CD4-positive, alpha-beta T cell treated with Interleukin-10 for 1 hour (primary cell): ENCODE data around the gene DDAH1.

ENCODE experiments used
- DNase-seq: peaks from one replicate; pipeline ENCODE4 v3.0.0-alpha.2; 2020

The DDAH1 gene

GRCh38 chr1:85295654-85296053, 169.3 kb downstream of the DDAH1 start:
- no peak for DNase-seq

- no peak for DNase-seq
Measured at GRCh38 chr1:85295006-85295431, 169.9 kb downstream of the DDAH1 start.

- DNase-seq, result no peak
Measured at GRCh38 chr1:85290826-85291225, 174.1 kb downstream of the DDAH1 start.

GRCh38 chr1:85289848-85290335, 175.1 kb downstream of the DDAH1 start:
- no peak for DNase-seq

GRCh38 chr1:85289207-85289847, 175.6 kb downstream of the DDAH1 start:
- DNase-seq, result no peak

GRCh38 chr1:85284202-85284601, 180.8 kb downstream of the DDAH1 start:
- no peak for DNase-seq

- no peak for DNase-seq
Measured at GRCh38 chr1:85283475-85284199, 181.3 kb downstream of the DDAH1 start.

- no peak for DNase-seq
Measured at GRCh38 chr1:85282424-85282823, 182.5 kb downstream of the DDAH1 start.

- no peak for DNase-seq
Measured at GRCh38 chr1:85280636-85281035, 184.3 kb downstream of the DDAH1 start.

GRCh38 chr1:85279458-85280080, 185.4 kb downstream of the DDAH1 start:
- no peak for DNase-seq

GRCh38 chr1:85278853-85279314, 186.1 kb downstream of the DDAH1 start:
- peak; percentile 40 for DNase-seq

GRCh38 chr1:85277802-85278201, 187.2 kb downstream of the DDAH1 start:
- DNase-seq, result no peak

- no peak for DNase-seq
Measured at GRCh38 chr1:85276978-85277639, 187.8 kb downstream of the DDAH1 start.

- DNase-seq, result peak; percentile 98
Measured at GRCh38 chr1:85276215-85276977, 188.6 kb downstream of the DDAH1 start, which contains the start of gene BCL10. Gene BCL10 (minus strand): TSS chr1:85276632. CDS start chr1:85276352, 280 bp downstream.

- peak; percentile 60 for DNase-seq
Measured at GRCh38 chr1:85275701-85276214, 189.2 kb downstream of the DDAH1 start.

GRCh38 chr1:85274969-85275453, 189.9 kb downstream of the DDAH1 start:
- DNase-seq, result no peak

GRCh38 chr1:85273397-85273796, 191.6 kb downstream of the DDAH1 start:
- no peak for DNase-seq

GRCh38 chr1:85268801-85269585, 196.0 kb downstream of the DDAH1 start:
- no peak for DNase-seq
